B cell (primary cell): ENCODE measurements around the gene COA8.

ENCODE experiments used
- CTCF ChIP-seq: fragments of 200-600 bp; IDR thresholded peaks from one replicate; pipeline ENCODE4 v1.8.0; 2022; ENCODE audit warnings: antibody characterized with exemption, mild to moderate bottlenecking
- EZH2 ChIP-seq: IDR thresholded peaks from 2 replicates; pipeline ENCODE4 v1.6.1; 2012; ENCODE audit warnings: borderline replicate concordance, low read depth, mild to moderate bottlenecking, moderate library complexity, low read length; ENCODE audit not compliant: insufficient read depth, poor library complexity, severe bottlenecking

GRCh38 chr14:103542605-103543088 is 20.1 kb upstream of the COA8 start:
- no peak for TF ChIP-seq CTCF
- TF ChIP-seq EZH2 = no peak
